Activated effector memory CD4-positive, alpha-beta T cell treated with anti-CD3 and anti-CD28 coated beads, Interleukin-2, amount 50 U/mL, for 16 hours (primary cell): Measurements from ENCODE around the gene C11orf16.
"Not testable (repeated sequence)": the region's sequence is repeated elsewhere in the genome, so short reads cannot be mapped to it uniquely, and the experiment has no call there.

ENCODE experiments used
- DNase-seq: peaks from one replicate; pipeline ENCODE4 v3.0.0-alpha.2; 2020

The C11orf16 gene

GRCh38 chr11:8935789-8936188 lies 3.0 kb upstream of the C11orf16 start:
- not testable (repeated sequence) for DNase-seq

GRCh38 chr11:8934742-8935488 lies 2.2 kb upstream of the C11orf16 start:
- DNase-seq, result no peak

GRCh38 chr11:8933931-8934330 lies 1.2 kb upstream of the C11orf16 start:
- DNase-seq, result no peak

- no peak for DNase-seq
Observed at GRCh38 chr11:8930456-8931175, 2.1 kb downstream of the C11orf16 start.

- no peak for DNase-seq
Observed at GRCh38 chr11:8928981-8929615, 3.6 kb downstream of the C11orf16 start.

- no peak for DNase-seq
Observed at GRCh38 chr11:8928205-8928604, 4.5 kb downstream of the C11orf16 start.

- no peak for DNase-seq
Observed at GRCh38 chr11:8927233-8927632, 5.5 kb downstream of the C11orf16 start.

- no peak for DNase-seq
Observed at GRCh38 chr11:8926236-8926635, 6.5 kb downstream of the C11orf16 start.

- DNase-seq, result no peak
Observed at GRCh38 chr11:8925711-8926110, 7.0 kb downstream of the C11orf16 start.

- DNase-seq, result no peak
Observed at GRCh38 chr11:8922691-8923090, 10.1 kb downstream of the C11orf16 start.

GRCh38 chr11:8917157-8917825 lies 15.5 kb downstream of the C11orf16 start:
- DNase-seq, result no peak

GRCh38 chr11:8914661-8915018 lies 18.1 kb downstream of the C11orf16 start:
- no peak for DNase-seq

GRCh38 chr11:8913961-8914660 lies 18.6 kb downstream of the C11orf16 start:
- DNase-seq, result peak; percentile 78

GRCh38 chr11:8911029-8911823 lies 21.5 kb downstream of the C11orf16 start, which contains the start of gene AKIP1:
AKIP1 (plus strand) TSS chr11:8911189; CDS start chr11:8911450, 261 bp downstream.
- DNase-seq, result peak; percentile 93

GRCh38 chr11:8910649-8911026 lies 22.1 kb downstream of the C11orf16 start:
- no peak for DNase-seq

GRCh38 chr11:8908099-8908498 lies 24.6 kb downstream of the C11orf16 start:
- no peak for DNase-seq

GRCh38 chr11:8907116-8907515 lies 25.6 kb downstream of the C11orf16 start:
- no peak for DNase-seq

- no peak for DNase-seq
Observed at GRCh38 chr11:8905528-8906165, 27.1 kb downstream of the C11orf16 start.

- DNase-seq, result no peak
Observed at GRCh38 chr11:8899119-8899753, 33.5 kb downstream of the C11orf16 start.

- DNase-seq, result not testable (repeated sequence)
Observed at GRCh38 chr11:8891185-8891584, 41.6 kb downstream of the C11orf16 start.

GRCh38 chr11:8886322-8886721 lies 46.4 kb downstream of the C11orf16 start:
- no peak for DNase-seq
